ENCODE data around the gene E2F1.

Gene E2F1

DNA sequence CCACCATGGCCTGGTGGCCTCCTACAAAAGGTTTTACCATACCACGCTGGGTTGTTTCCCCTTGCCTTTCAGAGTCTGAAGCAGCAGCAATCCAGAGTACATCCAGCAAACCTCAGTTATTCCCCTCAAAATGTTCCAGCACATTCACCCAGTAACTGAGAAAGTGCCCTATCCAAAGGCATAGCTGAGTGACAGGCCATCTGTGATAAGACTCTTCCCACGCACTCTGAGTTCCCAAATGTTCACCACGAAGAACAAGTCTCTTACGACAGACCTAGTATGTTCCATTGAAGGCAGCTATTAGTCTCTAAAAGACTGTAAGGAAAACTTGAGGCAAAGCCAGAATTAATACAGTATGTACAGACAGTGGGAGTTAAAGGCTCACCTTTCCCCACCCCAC, 55.7 kb downstream of the E2F1 start:
- DNase-seq = no peak

DNA sequence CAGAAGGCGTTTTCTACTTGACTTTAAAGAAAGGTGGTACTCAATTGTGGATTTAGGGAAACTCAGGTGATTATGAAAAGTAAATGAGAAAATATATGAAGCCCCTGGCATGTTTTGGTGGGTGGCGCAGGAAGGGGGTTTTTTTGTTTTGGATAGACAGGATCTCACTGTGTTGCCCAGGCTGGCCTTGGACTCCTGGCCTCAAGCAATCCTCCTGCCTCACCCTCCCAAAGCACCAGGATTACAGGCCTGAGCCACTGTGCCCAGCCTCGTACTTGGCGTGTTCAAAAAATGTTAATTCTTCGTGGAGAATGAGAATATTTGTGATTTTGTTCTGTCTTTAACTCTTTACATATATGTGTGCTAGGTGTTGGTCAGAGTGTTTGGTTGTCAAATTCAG, 56.2 kb downstream of the E2F1 start:
- DNase-seq = no peak

DNA sequence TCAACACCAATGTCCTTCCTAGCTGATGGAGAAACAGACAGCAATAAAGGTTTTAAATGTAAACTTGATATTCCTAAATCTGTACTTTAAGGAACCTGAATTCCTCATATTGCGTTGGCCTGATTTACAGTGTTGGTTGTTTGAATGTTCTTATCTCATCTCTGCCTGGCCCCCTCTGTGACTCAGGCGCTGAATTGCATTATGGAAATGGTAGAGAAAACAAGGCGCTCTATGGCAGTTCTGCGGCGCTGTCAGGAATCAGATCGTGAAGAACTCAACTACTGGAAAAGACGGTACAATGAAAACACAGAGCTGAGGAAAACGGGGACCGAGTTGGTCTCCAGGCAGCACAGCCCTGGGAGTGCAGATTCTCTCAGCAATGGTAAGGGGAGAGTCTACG, 56.7 kb downstream of the E2F1 start:
- DNase-seq = no peak

DNA sequence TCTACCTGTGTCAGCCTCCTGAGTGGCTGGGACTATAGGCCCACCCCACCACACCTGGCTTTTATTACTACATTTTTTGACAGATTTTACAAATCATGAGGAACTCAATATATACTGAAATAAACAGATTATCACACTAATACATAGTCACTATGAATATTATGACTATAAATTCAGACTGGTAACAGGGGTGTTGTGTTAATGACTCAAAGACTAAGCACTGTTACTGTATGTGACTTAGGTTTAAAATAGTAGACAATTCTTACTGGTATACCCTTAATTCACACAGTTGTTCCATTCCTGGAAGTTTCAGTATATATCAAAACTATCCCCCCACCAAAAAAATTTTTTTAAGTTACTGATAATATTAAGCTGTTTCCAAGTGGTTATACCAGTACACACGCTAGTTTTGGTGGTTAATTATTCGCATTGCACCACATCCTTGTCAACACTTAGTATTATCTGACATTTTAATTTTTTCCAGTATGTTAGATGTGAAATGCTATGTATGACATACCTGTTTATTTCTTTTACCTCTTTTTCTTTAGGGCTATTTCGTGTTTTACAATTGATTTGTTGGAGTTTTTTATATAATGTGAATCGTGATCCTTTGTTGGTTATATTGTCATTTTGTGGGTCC, 58.5 kb downstream of the E2F1 start:
- no peak for DNase-seq

DNA sequence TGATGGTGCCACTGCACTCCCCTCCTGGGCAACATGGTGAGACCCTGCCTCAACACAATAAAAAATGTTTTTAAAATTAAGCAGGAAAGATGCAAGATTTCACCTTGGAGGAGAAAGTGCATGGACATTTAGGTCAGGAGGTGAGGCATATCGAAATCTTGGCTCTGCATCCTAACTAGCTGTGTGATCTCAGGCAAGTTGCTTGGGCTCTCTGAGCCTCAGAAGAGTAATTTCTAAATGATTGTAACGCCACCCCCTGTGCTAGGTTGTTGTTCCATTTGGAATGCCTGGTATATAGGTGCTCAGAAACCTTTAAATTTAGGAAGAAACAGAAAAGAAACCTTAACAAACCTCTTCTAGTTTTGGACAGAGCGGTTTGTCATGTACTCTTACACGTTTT, 60.0 kb downstream of the E2F1 start:
- DNase-seq = no peak
